GM12878 (cell line): ENCODE data around the gene NCKAP5. TPM values are rescaled to one million over a fixed set of nuclear protein-coding genes. Genes with fewer than 3 reads are reported as not detected.

Source experiments
- ATAC-seq: fragments of 200-7000 bp; cut with Tn5 transposase; 3 replicates; pipeline ENCODE4 v1.9.1; 2020; ENCODE audit warnings: mild to moderate bottlenecking, moderate library complexity
- BruUV-seq: library from RNA; stranded (reverse); fragments of 400-500 nt; replicated peaks from 2 replicates; lab custom pipeline; 2021; lab: Mats Ljungman, UMichigan
- CTCF ChIA-PET: fragments of 300-600 bp; sonication (Branson Sonifier 250); formaldehyde crosslinking; extraction: SDS; loops from one replicate; lab custom pipeline; 2021; ENCODE audit warnings: inconsistent platforms; lab: Yijun Ruan, JAX
- POLR2A ChIA-PET: fragments of 350-600 bp; formaldehyde crosslinking; extraction: SDS; loops from one replicate; lab custom pipeline; 2021; ENCODE audit warnings: inconsistent platforms; lab: Charles Lee
- RAD21 ChIA-PET: fragments of 300-600 bp; sonication (Branson Sonifier 250); formaldehyde crosslinking; loops from one replicate; lab custom pipeline; 2023; ENCODE audit warnings: antibody characterized with exemption; ENCODE audit not compliant: unreplicated experiment; lab: Charles Lee
- SMC1A ChIA-PET: fragments of 300-600 bp; sonication (Branson Sonifier 250); formaldehyde crosslinking; loops from one replicate; lab custom pipeline; 2023; ENCODE audit not compliant: unreplicated experiment, uncharacterized antibody; lab: Charles Lee
- DNase-seq: peaks from one replicate; pipeline ENCODE4 v3.0.0-alpha.2; 2011; ENCODE audit warnings: low read depth, low spot score
- FAIRE-seq: peaks from 3 replicates; lab custom pipeline; 2011; peaks lifted over from hg19 to GRCh38; lab: Jason Lieb, UNC
- H2AFZ ChIP-seq: 2 replicates; pipeline ENCODE4 v1.6.0; 2011; ENCODE audit warnings: low read depth, low read length, control low read depth; ENCODE audit not compliant: control insufficient read depth
- H3K27ac ChIP-seq: 2 replicates; pipeline ENCODE4 v1.5.1; 2011; ENCODE audit warnings: control low read depth; ENCODE audit not compliant: control insufficient read depth, insufficient read depth
- H3K27me3 ChIP-seq, 2 experiments: replicated peaks in 1 of 2; 2 replicates each; pipeline versions ENCODE4 v1.6.0 to v1.6.1; 2011; ENCODE audit warnings: low read length in 1 of 2; ENCODE audit not compliant: control insufficient read depth in 2 of 2, insufficient read depth in 2 of 2
- H3K36me3 ChIP-seq, 2 experiments: 2 replicates each; pipeline ENCODE4 v1.5.1; 2011; ENCODE audit warnings: low read length in 1 of 2; ENCODE audit not compliant: control insufficient read depth in 2 of 2, insufficient read depth in 2 of 2
- H3K4me1 ChIP-seq: 2 replicates; pipeline ENCODE4 v1.6.1; 2011; ENCODE audit warnings: mild to moderate bottlenecking, low read length, moderate library complexity, mixed read lengths; ENCODE audit not compliant: control insufficient read depth, insufficient read depth
- H3K4me2 ChIP-seq: 2 replicates; pipeline ENCODE4 v1.6.0; 2011; ENCODE audit warnings: control low read depth; ENCODE audit not compliant: control insufficient read depth, insufficient read depth
- H3K4me3 ChIP-seq: fragments of 200-600 bp; sonication (generic); 2 replicates; pipeline ENCODE4 v1.5.1; 2016
- H3K79me2 ChIP-seq: 2 replicates; pipeline ENCODE4 v1.6.0; 2011; ENCODE audit warnings: low read length; ENCODE audit not compliant: control insufficient read depth, insufficient read depth
- H3K9ac ChIP-seq: 2 replicates; pipeline ENCODE4 v1.8.0; 2011; ENCODE audit warnings: low read length, control low read depth, mixed read lengths; ENCODE audit not compliant: control insufficient read depth, insufficient read depth
- H3K9me3 ChIP-seq: replicated peaks from 3 replicates; pipeline ENCODE4 v1.5.1; 2011; ENCODE audit warnings: mild to moderate bottlenecking, low read length; ENCODE audit not compliant: control insufficient read depth, insufficient read depth
- H4K20me1 ChIP-seq: 2 replicates; pipeline ENCODE4 v1.6.0; 2011; ENCODE audit not compliant: control insufficient read depth, insufficient read depth
- BCL11A ChIP-seq: IDR thresholded peaks from 2 replicates; pipeline ENCODE4 v1.6.1; 2011; ENCODE audit warnings: low read depth, low read length
- BRCA1 ChIP-seq: IDR thresholded peaks from 2 replicates; pipeline ENCODE4 v1.6.1; 2011; ENCODE audit warnings: low read depth, low read length, improper control_type of control experiment
- CTCF ChIP-seq, 3 experiments: IDR thresholded peaks in 2 of 3; conservative IDR thresholded peaks in 1 of 3; 2 replicates each; pipeline ENCODE4 v1.5.1; 2011; ENCODE audit warnings: low read depth in 3 of 3, low read length in 3 of 3, mild to moderate bottlenecking in 3 of 3, control low read depth in 2 of 3, moderate library complexity in 2 of 3, inconsistent platforms in 1 of 3, mixed read lengths in 1 of 3; ENCODE audit not compliant: control insufficient read depth in 2 of 3, insufficient read depth in 1 of 3; ENCODE audit errors: extremely low read depth in 1 of 3
- KLF5 ChIP-seq: fragments of 450-650 bp; IDR thresholded peaks from 2 replicates; pipeline ENCODE4 v1.6.1; 2014; ENCODE audit warnings: mild to moderate bottlenecking; ENCODE audit not compliant: partially characterized antibody
- MEF2B ChIP-seq: fragments of 450-650 bp; IDR thresholded peaks from 2 replicates; pipeline ENCODE4 v1.6.1; 2018; ENCODE audit warnings: mild to moderate bottlenecking, moderate library complexity; ENCODE audit not compliant: partially characterized antibody, poor library complexity, severe bottlenecking
- MTA3 ChIP-seq: IDR thresholded peaks from 2 replicates; pipeline ENCODE4 v1.6.1; 2012; ENCODE audit warnings: low read length, inconsistent platforms, borderline replicate concordance
- NRF1 ChIP-seq: conservative IDR thresholded peaks from 2 replicates; pipeline ENCODE4 v1.6.1; 2011; ENCODE audit warnings: mild to moderate bottlenecking, low read depth, low read length, improper control_type of control experiment
- REST ChIP-seq: IDR thresholded peaks from 2 replicates; pipeline ENCODE4 v1.6.1; 2012; ENCODE audit warnings: mild to moderate bottlenecking, low read depth, low read length
- SIX5 ChIP-seq: IDR thresholded peaks from 2 replicates; pipeline ENCODE4 v1.6.1; 2011; ENCODE audit warnings: mild to moderate bottlenecking, low read depth, low read length, moderate library complexity; ENCODE audit not compliant: severe bottlenecking
- TCF3 ChIP-seq: IDR thresholded peaks from 2 replicates; pipeline ENCODE4 v1.6.1; 2012; ENCODE audit warnings: low read depth, mild to moderate bottlenecking, low read length, borderline replicate concordance; ENCODE audit not compliant: insufficient read depth
- ZBED1 ChIP-seq: IDR thresholded peaks from 2 replicates; pipeline ENCODE4 v1.6.1; 2016; ENCODE audit warnings: borderline replicate concordance
- ZBTB40 ChIP-seq: fragments of 450-650 bp; IDR thresholded peaks from 2 replicates; pipeline ENCODE4 v1.6.1; 2016; ENCODE audit warnings: mild to moderate bottlenecking, moderate library complexity, borderline replicate concordance
- ZNF217 ChIP-seq: fragments of 450-650 bp; IDR thresholded peaks from 2 replicates; pipeline ENCODE4 v1.6.1; 2017; ENCODE audit warnings: antibody characterized with exemption, mild to moderate bottlenecking
- WGBS: methylation state at CpG from one replicate; pipeline ENCODE4 v1.1.6; 2016; ENCODE audit warnings: low lambda C conversion rate; ENCODE audit not compliant: insufficient replicate concordance, insufficient coverage; ENCODE audit errors: missing lambda C conversion rate; 5-methylcytosine and 5-hydroxymethylcytosine counted together
- in situ Hi-C: fragments of 300-500 bp; cut with MboI; formaldehyde crosslinking; loops from 9 replicates; pipeline ENCODE4 v1.14.3; 2018; ENCODE audit warnings: mixed read lengths
- intact Hi-C: fragments of 100-400 bp; cut with micrococcal nuclease; formaldehyde crosslinking; loops from one replicate; pipeline ENCODE4 v1.14.2; 2022; ENCODE audit not compliant: unreplicated experiment
- polyA plus RNA-seq, 11 experiments: library from polyadenylated mRNA; depleted of rRNA in 4 of 11; unstranded in 6 of 11; stranded (reverse) in 5 of 11; fragments of >200 nt; fragmentation: Nextera tagmentation in 4 of 11; fragmentation: Illumina TruSeq in 1 of 11; extraction: Ambion mirVana in 4 of 11; extraction: Trizol in 1 of 11; gene quantifications; 1 replicate in 1 of 11; 2 replicates in 10 of 11; pipeline versions ENCODE4 v1.2.1 to v1.2.3, GENCODE V29; 2011 to 2016; ENCODE audit warnings: inconsistent platforms in 2 of 11, missing spikeins in 2 of 11, low read depth in 1 of 11
- total RNA-seq, 4 experiments: library from RNA; depleted of rRNA in 3 of 4; stranded (reverse); fragments of >200 nt in 3 of 4; fragmentation: Illumina TruSeq in 1 of 4; extraction: Trizol in 1 of 4; gene quantifications; 2 replicates each; pipeline versions ENCODE4 v1.2.1 to v1.2.3, GENCODE V29; 2013 to 2021

NCKAP5 gene
- total and polyA plus RNA-seq, 10 of the 15 experiments (the other 5 are each of a cell fraction or from before 2014, with no cell fraction given), result 0.06 to 0.44 (median 0.16) TPM

GRCh38 chr2:132678483-132678882, 889.8 kb downstream of the NCKAP5 start (continued):
- no peak for TF ChIP-seq BRCA1
- no peak for TF ChIP-seq ZBED1
- no peak for TF ChIP-seq MTA3

- intact Hi-C loops, result loop anchor here (1.0 kb wide), 1 partner anchor 26 kb away; no protein-coding TSS in a partner anchor
- H3K36me3 ChIP-seq, result no peaks in the 10 kb centered on the region
- no peaks in the 10 kb centered on the region for H3K4me1 ChIP-seq
- WGBS, result 37% methylated on average over 5 of the region's 5 CpGs
- no peaks in the 10 kb centered on the region for H3K79me2 ChIP-seq
- ATAC-seq, result no peak
- H3K4me3 ChIP-seq, result no peak overlapping the region
- no TSS peak for BruUV-seq
- no peak overlapping the region for H2AFZ ChIP-seq
- no peak for DNase-seq
- H3K9ac ChIP-seq, result no peak overlapping the region
- ChIA-PET POLR2A (no interaction called here), SMC1A (interaction anchor here (1.3 to 2.7 kb wide), 5 partner anchors 20 to 493 kb away, joined by 3 to 11 read pairs (median 4); no protein-coding TSS in a partner anchor), RAD21 (interaction anchor here (0.9 to 1.8 kb wide), 2 partner anchors 176 to 464 kb away, joined by 3 to 4 read pairs; no protein-coding TSS in a partner anchor), CTCF (interaction anchor here (0.6 to 4.1 kb wide), 11 partner anchors 8 to 493 kb away, joined by 3 to 26 read pairs (median 4); no protein-coding TSS in a partner anchor)
- no peaks in the 10 kb centered on the region for H3K27me3 ChIP-seq
- no peaks in the 10 kb centered on the region for H3K9me3 ChIP-seq
- H4K20me1 ChIP-seq, result no peaks in the 10 kb centered on the region
- no peak overlapping the region for H3K4me2 ChIP-seq
- in situ Hi-C loops, result no loop called here
- FAIRE-seq, result no peak
- H3K27ac ChIP-seq, result no peak overlapping the region
- no peak for TF ChIP-seq ZNF217
- no peak for TF ChIP-seq REST
- TF ChIP-seq ZBTB40, result no peak
- no peak for TF ChIP-seq SIX5
- TF ChIP-seq KLF5, result no peak
- no peak for TF ChIP-seq BCL11A
- TF ChIP-seq MEF2B, result no peak
- no peak for TF ChIP-seq TCF3
- TF ChIP-seq CTCF (IDR thresholded peaks at IDR 0.05 in 2 of 3, conservative IDR thresholded peaks at IDR 0.05 in 1 of 3; ENCODE audit: control insufficient read depth in 2 of 3, extremely low read depth in 1 of 3, insufficient read depth in 1 of 3, low read depth in 3 of 3, low read length in 3 of 3), result no peak
- TF ChIP-seq NRF1, result no peak
Measured at GRCh38 chr2:132677661-132678060, 890.6 kb downstream of the NCKAP5 start.
